Body of pancreas (tissue), 4 donors: ENCODE measurements around the gene CAMK1D. TPM values are rescaled to one million over a fixed set of nuclear protein-coding genes. Genes with fewer than 3 reads are reported as not detected.
A peak's percentile ranks its signal among the peaks of the same experiment; 100 is the strongest.

Experiments
- ATAC-seq: fragments of 150-250 bp; one replicate; pipeline ENCODE4 v1.9.1; 2016
- DNase-seq, 4 donors: peaks; one replicate each; pipeline ENCODE4 v3.0.0-alpha.2; 2019
- H3K27ac ChIP-seq, 4 donors: fragments of 200-600 bp; sonication (generic); 1 replicate in 3 of 4; 2 replicates in 1 of 4; pipeline versions ENCODE4 v1.5.1 to v1.6.1; 2016 to 2019; ENCODE audit warnings: mild to moderate bottlenecking in 1 of 4, mixed read lengths in 1 of 4, moderate library complexity in 1 of 4
- H3K27me3 ChIP-seq, 2 donors: fragments of 200-600 bp; sonication (generic); one replicate each; pipeline ENCODE4 v1.6.0; 2016; ENCODE audit warnings: mild to moderate bottlenecking in 1 of 2
- H3K36me3 ChIP-seq, 2 donors: fragments of 200-600 bp; sonication (generic); replicated peaks in 1 of 2; 2 replicates each; pipeline ENCODE4 v1.5.1; 2016; ENCODE audit warnings: low read depth in 2 of 2; ENCODE audit not compliant: insufficient read depth in 1 of 2
- H3K4me1 ChIP-seq: fragments of 200-600 bp; sonication (generic); one replicate; pipeline ENCODE4 v1.6.0; 2016
- H3K4me3 ChIP-seq, 2 donors: fragments of 200-600 bp; sonication (generic); 1 replicate in 1 of 2; 2 replicates in 1 of 2; pipeline ENCODE4 v1.5.1; 2016 to 2019
- H3K9me3 ChIP-seq, 3 donors: fragments of 200-600 bp; sonication (generic); 1 replicate in 2 of 3; 2 replicates in 1 of 3; pipeline ENCODE4 v1.5.1; 2016
- POLR2A ChIP-seq, 3 donors: fragments of 450-650 bp; IDR thresholded peaks; one replicate each; pipeline ENCODE4 v1.6.1; 2016; ENCODE audit warnings: antibody characterized with exemption in 3 of 3, mild to moderate bottlenecking in 2 of 3
- WGBS, 2 donors: methylation state at CpG; one replicate each; pipeline ENCODE4 v1.1.5; 2017; 5-methylcytosine and 5-hydroxymethylcytosine counted together
- intact Hi-C: fragments of 100-400 bp; cut with DNase I; formaldehyde crosslinking; loops from one replicate; pipeline ENCODE4 v1.15.1; 2023
- total RNA-seq, 2 donors: library from RNA; depleted of rRNA; stranded (reverse); fragments of >200 nt; gene quantifications; one replicate each; pipeline ENCODE4 v1.1.0, GENCODE V29; 2016
- TF ChIP-seq, protein P1 (sequence below), 7 experiments: fragments of 450-650 bp in 4 of 7; fragments of 200-600 bp in 3 of 7; sonication (generic) in 3 of 7; IDR thresholded peaks; one replicate each; pipeline ENCODE4 v1.5.1; 2016 to 2019; ENCODE audit warnings: antibody characterized with exemption in 7 of 7

The CAMK1D gene
- total RNA-seq, 2 donors from 2014 or later: 12.5 to 14.2 TPM

DNA sequence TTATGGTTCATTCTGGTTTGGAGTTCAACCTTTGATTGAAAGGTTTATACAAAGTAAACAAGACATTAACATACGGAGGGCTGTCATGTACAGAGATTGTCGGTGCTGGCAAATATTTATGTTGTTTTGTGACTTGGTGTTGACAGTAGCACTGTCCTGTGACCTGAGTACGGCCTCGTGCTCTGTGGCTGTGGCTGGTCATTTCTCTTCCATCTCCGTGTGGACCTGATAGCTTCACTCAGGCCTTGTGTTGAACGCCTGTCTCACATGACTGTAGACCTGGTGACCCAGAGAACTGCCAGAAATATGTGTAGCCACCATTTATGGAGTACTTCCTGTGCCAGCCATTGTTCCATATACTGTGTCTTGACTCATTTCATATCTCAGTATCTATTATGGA lies 340.5 kb downstream of the CAMK1D start:
- peaks cover 8% of the 10 kb centered on the region for H3K4me1 ChIP-seq
- no peaks in the 10 kb centered on the region for H3K36me3 ChIP-seq
- 65 to 75% methylated on average over 6 of the region's 6 CpGs for WGBS, 2 donors
- no peaks in the 10 kb centered on the region for H3K27me3 ChIP-seq
- intact Hi-C loops: no loop called here
- no peak for ATAC-seq
- H3K9me3 ChIP-seq: no peaks in the 10 kb centered on the region
- no peak for DNase-seq
- no peak overlapping the region for H3K4me3 ChIP-seq
- no peak for TF ChIP-seq POLR2A (IDR thresholded peaks at IDR 0.05)
- TF ChIP-seq, protein P1, sequence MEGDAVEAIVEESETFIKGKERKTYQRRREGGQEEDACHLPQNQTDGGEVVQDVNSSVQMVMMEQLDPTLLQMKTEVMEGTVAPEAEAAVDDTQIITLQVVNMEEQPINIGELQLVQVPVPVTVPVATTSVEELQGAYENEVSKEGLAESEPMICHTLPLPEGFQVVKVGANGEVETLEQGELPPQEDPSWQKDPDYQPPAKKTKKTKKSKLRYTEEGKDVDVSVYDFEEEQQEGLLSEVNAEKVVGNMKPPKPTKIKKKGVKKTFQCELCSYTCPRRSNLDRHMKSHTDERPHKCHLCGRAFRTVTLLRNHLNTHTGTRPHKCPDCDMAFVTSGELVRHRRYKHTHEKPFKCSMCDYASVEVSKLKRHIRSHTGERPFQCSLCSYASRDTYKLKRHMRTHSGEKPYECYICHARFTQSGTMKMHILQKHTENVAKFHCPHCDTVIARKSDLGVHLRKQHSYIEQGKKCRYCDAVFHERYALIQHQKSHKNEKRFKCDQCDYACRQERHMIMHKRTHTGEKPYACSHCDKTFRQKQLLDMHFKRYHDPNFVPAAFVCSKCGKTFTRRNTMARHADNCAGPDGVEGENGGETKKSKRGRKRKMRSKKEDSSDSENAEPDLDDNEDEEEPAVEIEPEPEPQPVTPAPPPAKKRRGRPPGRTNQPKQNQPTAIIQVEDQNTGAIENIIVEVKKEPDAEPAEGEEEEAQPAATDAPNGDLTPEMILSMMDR (IDR thresholded peaks at IDR 0.05): no peak
- H3K27ac ChIP-seq: no peak overlapping the region

DNA sequence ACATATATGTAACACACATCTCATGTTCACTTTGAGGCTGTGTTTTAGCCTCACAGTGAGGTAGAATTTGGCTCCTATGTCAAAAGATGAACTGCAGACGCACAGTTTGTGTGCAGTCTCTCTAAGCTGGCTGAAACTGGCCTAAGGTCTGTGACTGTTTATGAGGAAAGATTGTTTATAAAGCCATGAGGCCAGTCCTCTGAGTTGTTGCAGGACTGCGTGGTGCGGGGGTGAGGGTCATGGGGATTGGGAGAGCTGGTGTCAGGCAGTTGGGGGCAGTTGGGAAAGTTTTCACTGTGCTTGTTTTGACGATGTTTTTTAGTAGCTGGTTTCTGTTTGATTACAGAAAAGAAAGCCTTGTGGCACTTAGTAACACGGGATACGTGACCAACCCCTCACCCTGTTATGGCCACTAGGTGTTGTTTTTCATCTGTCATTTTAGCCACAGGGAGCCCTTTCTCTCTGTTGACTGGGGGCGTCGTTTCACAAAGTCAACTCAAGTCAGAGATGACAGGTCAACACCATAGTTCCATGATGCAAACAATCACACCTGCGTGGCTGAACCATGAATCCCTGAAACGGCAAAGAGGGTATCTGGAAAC lies 341.3 kb downstream of the CAMK1D start:
- no peaks in the 10 kb centered on the region for H3K27me3 ChIP-seq
- peaks cover 8% of the 10 kb centered on the region for H3K4me1 ChIP-seq
- no peak for TF ChIP-seq POLR2A (IDR thresholded peaks at IDR 0.05)
- TF ChIP-seq, protein P1 (IDR thresholded peaks at IDR 0.05): no peak
- H3K36me3 ChIP-seq: no peaks in the 10 kb centered on the region
- intact Hi-C loops: no loop called here
- H3K27ac ChIP-seq: no peak overlapping the region
- no peaks in the 10 kb centered on the region for H3K9me3 ChIP-seq
- peak; percentile 22 for ATAC-seq
- DNase-seq: no peak
- no peak overlapping the region for H3K4me3 ChIP-seq
- 66% methylated on average over 10 of the region's 10 CpGs for WGBS, 2 donors

DNA sequence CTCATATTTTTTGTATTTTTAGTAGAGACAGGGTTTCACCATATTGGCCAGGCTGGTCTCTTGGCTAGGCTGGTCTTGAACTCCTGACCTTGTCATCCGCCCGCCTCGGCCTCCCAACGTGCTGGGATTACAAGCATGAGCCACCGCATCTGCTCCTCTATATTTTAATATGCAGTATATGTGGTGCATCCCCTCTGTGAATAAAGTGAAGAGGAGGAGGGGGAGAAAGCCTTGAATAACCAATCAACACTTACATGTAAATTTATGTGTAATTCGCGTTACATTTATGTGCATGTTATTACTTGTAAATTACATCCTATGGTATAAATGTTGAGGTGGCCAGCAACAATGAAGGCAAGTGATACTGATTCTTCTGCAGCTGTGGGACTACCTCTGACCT lies 342.2 kb downstream of the CAMK1D start:
- peaks cover 8% of the 10 kb centered on the region for H3K4me1 ChIP-seq
- no peaks in the 10 kb centered on the region for H3K36me3 ChIP-seq
- H3K27me3 ChIP-seq: no peaks in the 10 kb centered on the region
- no peak overlapping the region for H3K4me3 ChIP-seq
- intact Hi-C loops: no loop called here
- H3K9me3 ChIP-seq: no peaks in the 10 kb centered on the region
- ATAC-seq (no peak), DNase-seq (no peak)
- 94 to 95% methylated on average over 7 of the region's 7 CpGs for WGBS, 2 donors
- no peak overlapping the region for H3K27ac ChIP-seq
- TF ChIP-seq, protein P1 (IDR thresholded peaks at IDR 0.05): no peak
- TF ChIP-seq POLR2A (IDR thresholded peaks at IDR 0.05): no peak

DNA sequence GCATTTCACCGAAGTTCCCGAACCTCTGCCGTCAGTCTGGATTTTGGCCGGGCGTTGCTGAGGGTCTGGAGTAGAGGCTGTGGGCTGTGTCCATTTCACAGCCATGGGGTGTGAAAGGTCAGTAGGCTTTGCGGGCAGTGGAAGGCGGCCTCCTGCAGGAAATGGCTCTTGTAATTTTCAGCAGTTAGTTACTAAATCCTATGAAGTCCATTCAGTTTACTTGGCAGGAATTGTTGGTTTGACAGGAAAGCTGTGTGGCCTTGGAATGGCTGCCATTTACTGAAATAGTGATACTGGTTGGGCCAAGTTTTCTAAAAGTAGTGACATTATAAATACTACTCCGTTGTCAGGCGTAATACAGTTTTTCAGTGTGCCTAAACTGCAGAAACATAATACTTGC lies 348.4 kb downstream of the CAMK1D start:
- 67 to 70% methylated on average over 9 of the region's 9 CpGs for WGBS, 2 donors
- Histone ChIP-seq H3K4me3 (no peak overlapping the region), H3K27ac (peak overlapping the region; percentile 52 to 95 (median 90)), H3K9me3 (no peaks in the 10 kb centered on the region), H3K4me1 (peaks cover 38% of the 10 kb centered on the region), H3K27me3 (no peaks in the 10 kb centered on the region), H3K36me3 (no peaks in the 10 kb centered on the region)
- ATAC-seq (peak; percentile 67), DNase-seq (peak; percentile 49 to 77 (median 64))
- TF ChIP-seq, protein P1 (IDR thresholded peaks at IDR 0.05): peak in 1 of 7 experiments; percentile 2
- no peak for TF ChIP-seq POLR2A (IDR thresholded peaks at IDR 0.05)
- intact Hi-C loops: no loop called here

DNA sequence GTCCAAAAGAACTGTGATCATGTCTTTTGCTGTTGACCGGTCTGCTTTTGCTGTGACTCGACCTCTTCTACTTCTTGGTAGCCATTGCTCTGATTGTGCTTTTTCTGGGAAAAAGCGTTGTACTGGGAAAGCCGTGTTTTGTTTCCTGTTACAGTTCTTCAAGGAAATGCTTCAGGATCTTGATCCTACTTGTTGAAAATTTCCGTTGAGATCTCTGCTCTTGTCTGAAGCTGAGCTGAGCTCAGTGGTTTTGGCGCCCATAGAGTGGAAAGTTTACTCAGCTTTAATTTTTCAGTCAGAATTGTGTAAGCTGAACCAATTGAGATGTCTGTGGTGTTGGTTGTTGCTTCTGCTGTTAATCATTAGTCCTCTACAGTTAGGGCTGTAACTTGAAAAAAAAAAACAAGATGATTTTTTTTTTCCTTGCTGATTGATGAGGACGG lies 349.9 kb downstream of the CAMK1D start:
- Histone ChIP-seq H3K27ac (peak overlapping the region; percentile 83 to 95 (median 90)), H3K9me3 (no peaks in the 10 kb centered on the region), H3K4me1 (peaks cover 47% of the 10 kb centered on the region), H3K27me3 (no peaks in the 10 kb centered on the region), H3K4me3 (no peak overlapping the region), H3K36me3 (no peaks in the 10 kb centered on the region)
- TF ChIP-seq, protein P1 (IDR thresholded peaks at IDR 0.05): no peak
- TF ChIP-seq POLR2A (IDR thresholded peaks at IDR 0.05): peak in 1 of 3 donors; percentile 11
- DNase-seq: peak; percentile 53 to 80 (median 63)
- ATAC-seq: peak; percentile 87
- WGBS, 2 donors: 23 to 29% methylated on average over 7 of the region's 7 CpGs
- intact Hi-C loops: no loop called here
